GM19193 (cell line): ENCODE data around the gene DLG1.

Experiments used
- POLR2A ChIP-seq: IDR thresholded peaks from 4 replicates; pipeline ENCODE4 v1.6.1; 2011; ENCODE audit not compliant: insufficient read depth, insufficient read length; ENCODE audit errors: extremely low read depth

DLG1 gene

GRCh38 chr3:197302696-197303341, 4.4 kb upstream of the DLG1 start:
- no peak for TF ChIP-seq POLR2A

- TF ChIP-seq POLR2A, result no peak
Measured at GRCh38 chr3:197302033-197302432, 3.6 kb upstream of the DLG1 start.

GRCh38 chr3:197300361-197300760, 1.9 kb upstream of the DLG1 start:
- TF ChIP-seq POLR2A, result no peak

GRCh38 chr3:197298945-197299854, 788 bp upstream of the DLG1 start:
- TF ChIP-seq POLR2A, result no peak

- TF ChIP-seq POLR2A, result no peak
Measured at GRCh38 chr3:197297476-197298340, 704 bp downstream of the DLG1 start.

GRCh38 chr3:197297002-197297401, 1.4 kb downstream of the DLG1 start:
- no peak for TF ChIP-seq POLR2A

- no peak for TF ChIP-seq POLR2A
Measured at GRCh38 chr3:197296545-197296944, 1.9 kb downstream of the DLG1 start.

GRCh38 chr3:197295871-197296270, 2.5 kb downstream of the DLG1 start:
- TF ChIP-seq POLR2A, result no peak

GRCh38 chr3:197293605-197294237, 4.7 kb downstream of the DLG1 start:
- TF ChIP-seq POLR2A, result no peak

- no peak for TF ChIP-seq POLR2A
Measured at GRCh38 chr3:197292648-197293047, 5.8 kb downstream of the DLG1 start.

GRCh38 chr3:197292083-197292646, 6.2 kb downstream of the DLG1 start:
- TF ChIP-seq POLR2A, result no peak

- no peak for TF ChIP-seq POLR2A
Measured at GRCh38 chr3:197289726-197290125, 8.7 kb downstream of the DLG1 start.

GRCh38 chr3:197286678-197287077, 11.7 kb downstream of the DLG1 start:
- TF ChIP-seq POLR2A, result no peak

- TF ChIP-seq POLR2A, result no peak
Measured at GRCh38 chr3:197285557-197285956, 12.9 kb downstream of the DLG1 start.
